Activated T-cell treated with anti-CD3 and anti-CD28 coated beads, Interleukin-2, amount 50 U/mL, for 1 hour (primary cell): ENCODE data around the gene CLCN6.
A peak's percentile ranks its signal among the peaks of the same experiment; 100 is the strongest.

Experiments
- DNase-seq: peaks from one replicate; pipeline ENCODE4 v3.0.0-alpha.2; 2020

Gene CLCN6

DNA sequence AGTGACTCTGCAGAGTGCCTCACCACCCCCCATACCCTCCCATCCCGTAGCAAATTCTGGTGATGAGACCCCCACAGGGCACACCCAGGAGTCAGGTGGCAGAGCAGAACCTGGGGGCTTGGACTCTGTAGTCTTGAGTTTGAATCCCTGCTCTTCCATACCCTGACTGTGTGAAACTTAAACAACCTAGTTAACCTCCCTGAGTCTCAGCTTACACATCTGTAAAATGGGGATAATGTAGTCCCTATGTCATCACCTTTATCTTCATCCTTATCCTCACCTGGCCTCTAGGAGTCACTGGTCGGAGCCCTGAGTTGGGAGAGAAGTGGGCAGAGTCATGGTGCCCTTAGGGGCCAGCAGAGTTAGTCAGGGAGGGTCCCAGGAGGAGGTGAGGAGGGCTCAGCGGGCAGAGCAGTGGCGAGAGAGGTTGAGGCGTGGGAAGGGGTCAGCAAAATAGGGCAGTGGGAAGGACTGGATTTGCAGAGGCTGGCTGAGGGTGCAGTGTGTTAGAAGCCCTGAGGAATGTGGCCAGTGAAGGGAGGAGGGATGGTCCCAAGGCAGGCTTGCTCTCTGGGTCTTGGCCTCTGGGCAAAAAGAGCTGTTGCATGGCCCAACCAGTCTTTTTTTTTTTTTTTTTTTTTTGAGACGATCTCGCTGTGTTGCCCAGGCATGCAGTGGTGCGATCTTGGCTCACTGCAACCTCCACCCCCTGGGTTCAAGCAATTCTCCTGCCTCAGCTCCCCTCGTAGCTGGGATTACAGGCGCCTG, 25.4 kb upstream of the CLCN6 start:
- DNase-seq, result no peak

DNA sequence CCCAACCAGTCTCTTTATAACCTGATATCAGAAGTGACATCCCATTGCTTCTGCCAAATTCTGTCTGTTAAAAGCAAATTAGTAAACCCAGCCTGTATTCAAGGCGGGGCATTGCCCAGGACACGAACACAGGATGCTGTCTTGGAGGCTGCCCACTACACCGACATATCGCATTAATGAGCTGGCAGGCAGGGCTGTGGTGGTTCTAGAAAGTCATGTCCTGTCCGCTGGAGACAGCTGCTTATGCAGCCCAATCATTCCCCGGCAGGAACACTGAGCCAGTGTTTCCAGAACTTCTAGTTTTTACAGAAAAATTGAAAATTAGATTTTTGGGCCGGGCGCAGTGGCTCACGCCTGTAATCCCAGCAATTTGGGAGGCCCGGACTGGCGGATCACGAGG, 24.7 kb upstream of the CLCN6 start:
- no peak for DNase-seq

GRCh38 chr1:11782127-11782708, 23.8 kb upstream of the CLCN6 start:
- no peak for DNase-seq

DNA sequence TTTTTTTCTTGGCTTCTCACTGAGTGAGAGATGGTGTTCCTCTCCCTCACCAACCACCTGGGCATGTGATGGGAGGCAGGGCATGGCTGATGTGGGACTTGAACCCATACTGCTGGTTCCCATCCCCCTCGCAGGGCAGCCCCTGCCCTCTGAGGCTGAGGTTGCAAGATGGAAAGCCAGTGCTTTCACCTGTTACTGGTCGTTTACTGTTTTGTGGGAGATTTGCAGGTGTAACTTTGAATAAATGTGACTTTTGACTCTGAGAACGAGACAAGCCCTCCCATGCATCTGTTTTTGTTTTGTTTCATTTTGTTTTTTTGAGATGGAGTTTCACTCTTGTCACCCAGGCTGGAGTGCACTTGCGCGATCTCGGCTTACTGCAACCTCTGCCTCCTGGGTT, 22.4 kb upstream of the CLCN6 start:
- DNase-seq, result no peak

DNA sequence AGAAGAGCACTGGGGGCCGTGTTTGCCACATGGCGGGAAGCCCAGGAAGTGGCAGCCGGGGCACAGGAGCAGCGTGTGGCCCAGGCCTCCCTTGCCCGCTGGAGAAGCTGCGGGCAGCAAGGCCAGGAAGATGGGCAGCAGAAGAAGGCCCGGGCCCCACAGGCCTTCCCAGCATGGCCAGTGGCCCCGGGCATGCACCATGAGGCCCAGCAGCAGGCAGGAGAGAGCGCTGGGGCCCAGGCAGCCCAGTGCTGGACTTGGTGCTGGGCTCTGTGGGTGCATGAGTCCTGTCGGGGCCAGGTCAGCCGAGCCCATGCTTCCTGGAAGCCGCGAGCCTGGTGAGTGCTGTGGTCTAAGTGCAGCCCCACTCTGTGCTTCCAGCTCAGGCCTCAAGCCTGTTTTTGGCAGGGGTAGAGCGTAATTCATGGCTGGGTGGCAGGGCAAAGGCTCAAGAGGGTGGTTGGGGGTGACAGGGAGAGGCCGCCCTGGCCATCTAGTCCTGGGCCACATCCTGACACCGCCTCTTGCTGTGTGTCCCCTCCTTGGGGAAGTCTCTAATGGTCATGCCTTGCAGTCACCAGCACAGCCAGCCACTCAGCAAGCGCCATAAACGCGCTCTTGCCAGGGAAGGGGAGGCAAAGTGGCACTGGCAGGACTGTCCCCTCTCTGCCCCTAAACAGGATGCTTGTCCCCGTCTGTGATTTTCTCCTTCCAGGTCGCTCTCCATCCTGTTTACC, 21.6 kb upstream of the CLCN6 start:
- DNase-seq, result no peak

DNA sequence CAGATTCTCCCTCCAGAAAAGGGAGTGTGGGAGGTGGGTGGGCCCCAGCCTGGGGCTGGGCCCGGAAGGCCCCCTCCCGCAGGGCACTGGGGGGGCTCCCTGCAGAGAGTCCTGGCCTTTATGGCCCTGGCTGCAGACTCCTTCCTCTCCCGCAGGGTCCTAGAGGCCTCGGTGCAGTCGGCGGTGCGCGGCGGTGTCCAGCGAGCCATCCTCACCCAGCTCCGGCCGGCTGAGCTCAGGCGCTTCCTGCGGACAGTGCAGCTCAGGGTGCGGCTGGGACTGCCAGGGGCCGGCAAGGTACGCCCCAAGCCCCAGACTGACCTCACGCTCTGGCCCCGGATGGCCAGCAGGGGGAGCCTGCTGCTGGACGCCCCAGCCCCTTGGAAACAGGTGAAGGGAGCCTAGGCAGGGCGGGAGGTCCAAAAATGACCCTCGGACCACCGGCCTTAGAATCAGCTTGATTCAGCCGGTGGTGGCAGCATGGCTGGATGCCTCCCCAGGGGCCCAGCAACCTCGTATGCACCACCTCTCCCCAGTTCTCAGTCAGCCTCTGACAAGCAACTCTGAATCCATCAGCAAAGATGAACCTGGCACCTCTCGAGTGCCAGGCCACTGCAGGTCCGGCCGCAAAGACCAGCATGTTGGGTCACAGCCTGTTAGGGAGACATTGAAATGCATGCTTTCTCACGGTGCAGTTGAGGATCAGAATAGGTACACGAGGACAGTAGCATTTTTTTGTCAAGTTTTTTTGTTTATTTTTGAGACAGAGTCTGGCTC, 20.8 kb upstream of the CLCN6 start:
- peak; percentile 55 for DNase-seq

GRCh38 chr1:11786168-11786567, 19.8 kb upstream of the CLCN6 start:
- no peak for DNase-seq

GRCh38 chr1:11787251-11787803, 18.7 kb upstream of the CLCN6 start:
- no peak for DNase-seq

DNA sequence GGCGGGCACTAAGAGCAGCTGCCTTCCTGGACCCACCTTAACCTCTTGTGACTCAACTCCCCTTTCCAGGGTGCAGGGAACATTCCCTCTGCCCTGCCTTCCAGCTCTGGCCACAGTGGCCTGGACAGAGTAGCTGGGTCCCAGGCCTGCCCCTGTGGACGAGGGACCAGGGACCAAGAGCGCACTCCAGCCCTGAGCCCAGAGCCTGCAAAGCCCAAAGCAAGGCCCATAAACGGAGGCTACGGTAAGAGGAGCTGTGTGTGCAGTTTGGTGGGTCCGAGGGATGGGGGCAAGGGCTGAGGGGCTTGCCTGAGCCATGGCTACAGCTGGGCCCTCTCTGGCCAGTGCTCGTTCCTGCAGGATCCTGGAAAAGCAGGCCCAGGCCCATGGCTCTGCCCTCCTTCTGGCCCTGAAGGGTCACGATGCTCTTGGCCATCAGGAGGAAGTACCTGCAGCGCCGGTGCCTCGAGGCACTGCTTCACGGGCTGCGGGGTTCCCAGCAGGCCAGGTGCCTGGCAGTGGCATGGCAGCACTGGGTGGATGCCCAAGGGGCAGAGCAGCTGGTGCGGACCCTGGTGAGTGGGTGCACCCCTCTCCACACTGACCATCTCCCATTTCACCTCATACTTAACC, 18.1 kb upstream of the CLCN6 start:
- no peak for DNase-seq

DNA sequence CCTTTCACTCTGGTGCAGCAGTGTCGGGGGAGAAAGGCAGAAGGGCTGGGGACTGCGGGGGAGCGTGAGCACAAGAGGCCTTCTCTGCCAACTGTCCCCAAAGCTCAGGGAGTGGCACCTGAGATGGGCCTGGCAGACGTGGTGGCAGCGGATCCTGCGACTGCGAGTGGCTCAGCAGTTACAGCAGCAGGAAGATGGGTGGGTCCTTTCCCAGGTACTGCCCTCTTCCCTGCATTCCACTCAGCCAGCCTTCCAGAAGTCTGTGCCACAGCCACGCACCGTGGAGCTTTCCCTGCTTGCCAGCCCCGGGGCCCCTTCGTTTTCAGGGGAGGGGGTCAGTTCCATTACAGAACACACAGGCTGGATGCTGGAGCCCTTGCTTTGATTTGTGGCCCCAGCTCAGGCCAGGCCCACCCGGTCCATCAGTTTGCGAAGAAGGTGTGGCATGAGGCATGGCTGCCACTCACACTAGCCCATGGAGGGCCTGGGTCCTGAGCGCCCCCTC, 17.4 kb upstream of the CLCN6 start:
- DNase-seq, result no peak

DNA sequence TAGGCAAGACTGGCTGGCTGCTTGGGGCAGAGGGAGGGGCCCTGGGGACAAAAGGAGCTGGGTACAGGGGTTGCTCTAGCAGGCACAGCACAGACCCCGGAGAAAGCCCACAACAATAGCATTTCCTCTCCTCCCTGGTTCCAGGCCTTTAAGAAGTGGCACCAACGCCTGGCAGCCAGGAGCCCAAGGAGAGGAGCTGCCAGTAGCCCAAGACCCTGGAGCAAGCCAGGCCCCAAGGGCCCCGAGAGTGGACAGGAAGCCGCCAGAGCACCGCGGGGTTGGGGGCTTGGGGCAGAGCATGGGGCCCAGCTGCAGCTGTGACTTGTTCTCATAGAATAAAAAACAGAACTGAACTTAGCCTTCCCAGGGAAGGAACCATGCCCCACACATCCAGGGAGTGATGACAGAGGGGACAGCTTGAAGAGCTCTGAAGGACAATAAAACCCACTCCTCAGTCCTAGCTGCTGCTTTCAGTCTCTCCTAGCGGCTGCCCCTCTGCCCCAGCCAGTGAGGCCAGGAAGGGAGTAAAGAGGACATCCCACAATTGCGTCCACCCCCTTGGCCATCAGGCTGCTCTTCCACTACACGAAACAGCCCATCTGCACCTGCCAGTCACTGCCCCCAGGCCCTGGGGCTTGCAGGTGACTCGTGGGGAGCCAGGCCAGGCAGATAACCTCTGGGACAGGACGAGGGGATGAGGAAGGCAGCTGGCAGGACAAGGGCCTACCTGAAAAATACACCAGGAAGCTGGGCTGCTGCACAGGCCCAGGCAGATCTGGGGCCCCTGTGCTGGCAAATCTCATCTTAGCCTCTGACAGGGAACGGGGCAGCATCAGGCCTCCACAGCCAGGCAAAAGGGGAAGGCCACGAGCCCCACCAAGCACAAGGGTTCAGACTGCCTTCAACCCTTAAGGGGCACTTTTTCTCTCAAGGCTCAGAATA, 16.6 kb upstream of the CLCN6 start:
- no peak for DNase-seq

DNA sequence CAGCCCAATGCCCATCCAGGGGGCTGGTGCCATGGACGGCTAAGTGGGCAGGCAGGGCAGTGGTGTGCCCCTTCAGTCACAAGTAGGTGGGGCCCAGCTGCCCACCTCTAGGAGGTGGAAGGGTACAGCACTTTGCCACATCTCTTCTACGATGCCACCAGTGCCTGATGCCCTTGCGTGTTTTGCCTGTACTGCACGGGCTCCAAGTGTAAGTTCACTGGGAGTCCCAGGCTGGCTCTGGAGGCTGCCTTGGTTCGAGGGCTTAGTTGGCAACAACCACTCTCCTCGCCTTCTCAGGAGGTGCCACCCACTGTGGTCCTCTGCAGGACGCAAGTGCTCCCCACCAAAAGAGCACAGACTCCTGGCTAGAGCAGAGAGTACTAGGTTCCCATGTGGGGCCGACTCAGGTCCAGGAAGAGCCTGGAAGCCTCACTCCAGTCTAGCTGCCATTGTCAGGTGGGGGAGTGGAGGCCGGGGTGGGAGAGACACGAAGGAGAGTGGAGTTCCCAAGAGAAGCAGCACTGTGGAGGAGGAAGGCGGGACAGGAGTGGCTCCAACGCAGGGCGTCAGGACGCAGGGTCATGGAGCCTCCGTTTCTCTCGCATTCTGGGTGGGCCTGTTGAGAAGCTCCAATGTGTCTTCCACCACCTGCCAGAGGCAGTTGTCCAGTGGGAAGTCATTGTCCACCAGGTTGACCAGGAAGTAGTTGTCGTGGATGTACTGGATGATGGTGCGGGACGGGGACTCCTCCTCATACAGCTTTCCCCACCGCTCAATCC, 15.7 kb upstream of the CLCN6 start:
- DNase-seq, result no peak

- DNase-seq, result no peak
Observed at GRCh38 chr1:11790880-11791715, 14.9 kb upstream of the CLCN6 start.

DNA sequence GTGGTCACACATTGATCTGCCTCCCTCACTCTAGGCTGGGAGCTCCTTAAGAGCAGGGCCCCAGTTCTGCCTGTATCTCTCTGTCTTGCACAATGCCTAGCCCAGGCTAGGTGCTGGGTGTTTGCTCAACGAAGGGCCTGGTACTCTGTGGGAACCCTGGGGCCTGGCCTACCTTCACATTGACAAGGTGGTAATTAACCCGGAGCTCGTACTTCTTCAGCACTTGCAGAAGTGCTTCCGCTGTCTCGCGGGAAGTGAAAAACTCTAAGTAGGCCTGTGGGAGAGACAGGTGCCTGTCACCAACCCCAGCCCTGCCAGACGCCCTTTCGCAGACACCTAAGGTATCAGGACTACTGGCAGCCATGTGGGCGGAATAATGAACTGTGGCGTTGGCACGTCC, 13.9 kb upstream of the CLCN6 start:
- DNase-seq, result no peak

DNA sequence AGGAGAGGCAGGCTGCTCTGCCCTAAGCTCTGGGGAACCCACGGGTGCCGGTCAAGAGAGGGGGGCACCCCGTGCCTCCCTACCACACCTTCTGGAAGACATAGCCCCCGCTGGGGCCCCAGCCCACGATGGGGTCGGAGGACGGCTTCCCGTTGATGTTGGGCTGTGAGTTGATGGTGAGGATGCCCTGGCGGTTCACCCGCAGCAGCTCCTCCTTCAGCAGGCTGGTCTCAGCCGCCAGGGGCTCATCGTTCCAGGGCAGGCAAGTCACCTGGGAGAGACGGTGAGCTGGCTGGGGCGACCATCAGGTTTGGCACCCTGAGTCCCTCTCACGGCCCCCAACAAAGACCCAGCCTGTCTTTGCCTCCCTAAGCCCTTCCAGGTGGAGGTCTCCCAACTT, 12.2 kb upstream of the CLCN6 start:
- no peak for DNase-seq

DNA sequence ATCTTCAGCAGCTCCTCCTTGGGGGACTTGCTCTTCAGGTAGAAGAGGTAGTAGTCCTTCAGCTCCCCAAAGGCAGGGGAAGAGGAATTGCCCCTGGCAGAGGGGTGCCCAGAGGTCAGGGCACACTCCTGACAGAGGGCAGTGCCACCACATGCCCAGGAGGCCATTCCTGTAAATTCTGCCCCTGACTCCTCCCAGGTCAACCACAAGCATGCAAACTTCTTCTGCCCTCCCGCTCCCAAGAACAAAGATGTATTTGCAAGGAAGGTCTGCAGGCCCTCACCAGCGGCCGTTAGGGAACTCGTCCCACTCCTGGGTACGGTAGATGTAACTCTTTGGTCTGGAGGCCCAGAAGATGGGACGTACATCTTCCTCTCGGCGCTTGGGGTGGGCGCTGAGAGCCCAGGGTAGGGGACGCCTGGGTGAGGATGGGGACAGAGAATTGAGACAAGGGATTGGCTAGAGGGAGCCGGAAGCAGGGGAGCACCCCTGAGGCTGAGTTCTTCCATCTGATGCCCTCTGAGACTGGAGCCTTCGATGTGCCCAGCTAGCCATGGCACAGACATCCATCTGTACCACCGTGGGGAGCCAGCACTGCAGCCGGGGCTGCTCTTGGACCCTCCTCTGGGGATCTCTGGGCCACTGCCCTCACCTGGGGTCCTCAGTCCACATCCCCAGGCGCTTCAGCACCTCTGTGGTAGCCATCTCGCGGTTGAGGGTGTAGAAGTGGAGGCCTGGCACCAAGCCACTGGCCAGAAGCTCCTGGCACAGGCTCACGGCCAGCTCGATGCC, 11.3 kb upstream of the CLCN6 start:
- no peak for DNase-seq

DNA sequence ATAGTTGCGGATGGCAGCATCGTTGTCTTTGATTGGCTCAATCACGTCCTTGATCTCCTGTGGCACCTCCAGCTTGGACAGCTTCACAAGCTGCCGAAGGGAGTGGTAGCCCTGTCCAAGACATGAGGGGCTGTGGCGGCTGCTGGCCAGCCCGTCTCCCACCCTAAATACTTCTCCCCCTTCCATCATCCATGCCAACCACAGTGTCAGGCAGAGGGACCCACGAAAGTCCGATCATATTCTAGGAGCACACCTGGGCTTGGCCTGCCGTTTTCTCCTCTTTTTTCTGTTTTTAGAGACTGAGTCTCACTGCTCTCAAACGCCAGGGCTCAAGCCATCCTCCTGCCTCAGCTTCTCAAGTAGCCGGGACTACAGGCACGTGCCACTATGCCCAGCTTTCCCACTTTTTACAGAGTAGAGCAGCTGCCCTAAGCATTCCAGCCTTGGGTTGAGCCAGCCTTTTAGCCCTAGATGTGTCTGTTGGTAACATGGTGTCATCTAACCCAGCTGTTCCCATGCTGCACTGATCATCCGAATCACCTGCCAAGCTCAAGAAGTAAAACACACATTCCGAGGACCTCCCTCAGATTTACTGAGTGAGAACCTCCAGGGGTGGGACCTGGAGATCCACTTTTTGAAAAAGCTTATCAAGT, 10.6 kb upstream of the CLCN6 start:
- DNase-seq, result no peak
